Right cardiac atrium (tissue), 5 donors: Measurements from ENCODE around the gene JUN. TPM values are rescaled to one million over a fixed set of nuclear protein-coding genes. Genes with fewer than 3 reads are reported as not detected.

Experiments used
- ATAC-seq, 2 donors: fragments of 200-7000 bp; cut with Tn5 transposase; one replicate each; pipeline versions ENCODE4 v1.8.0 to v1.9.1; 2020; ENCODE audit warnings: moderate library complexity in 2 of 2, mild to moderate bottlenecking in 1 of 2
- DNase-seq, 3 donors: peaks; one replicate each; pipeline ENCODE4 v3.0.0-alpha.2; 2020
- H3K27ac ChIP-seq: one replicate; pipeline ENCODE4 v1.5.1; 2013; ENCODE audit warnings: mild to moderate bottlenecking, low read length, control low read depth, moderate library complexity
- H3K27me3 ChIP-seq: one replicate; pipeline ENCODE4 v1.6.1; 2013; ENCODE audit not compliant: control insufficient read depth, insufficient read depth
- H3K4me1 ChIP-seq: one replicate; pipeline ENCODE4 v1.6.1; 2013; ENCODE audit warnings: low read length; ENCODE audit not compliant: control insufficient read depth, insufficient read depth
- H3K4me3 ChIP-seq: one replicate; pipeline ENCODE4 v1.5.1; 2013; ENCODE audit warnings: low read length, control low read depth
- H3K9me3 ChIP-seq: one replicate; pipeline ENCODE4 v1.6.1; 2013; ENCODE audit warnings: low read length; ENCODE audit not compliant: control insufficient read depth
- WGBS: extraction: QIAGEN DNeasy Blood & Tissue Kit; methylation state at CpG from one replicate; pipeline ENCODE4 v1.1.7; 2013; 5-methylcytosine and 5-hydroxymethylcytosine counted together
- intact Hi-C, 4 donors: fragments of 100-400 bp; cut with DNase I; formaldehyde crosslinking; loops; one replicate each; pipeline versions ENCODE4 v1.11.0 to v1.14.0; 2022 to 2023
- polyA plus RNA-seq: library from polyadenylated mRNA; stranded (reverse); fragments of 200-250 nt; gene quantifications from one replicate; pipeline ENCODE4 v1.2.3, GENCODE V29; 2013
- total RNA-seq, 4 donors: library from RNA; stranded (reverse); fragmentation: NEBNext Ultra II Directional; extraction: Animal tissue kit (Norgen Biotek cat#: 25700); gene quantifications; one replicate each; pipeline ENCODE4 v1.2.1, GENCODE V29; 2021
- donor health status: healthy with polysubstance abuse.
- donor health status: DM: no; HTN: yes; CAD: no.
- donor health status: DM: no; HTN: no; CAD: no.
- donor health status: DM: no; HTN: yes; CAD: no; lungs with severe emphysema.
- donor health status: DM: yes; HTN: yes; CAD: no.

The JUN gene
- total and polyA plus RNA-seq, 5 donors, result 41.1 to 211 (median 51.8) TPM

DNA sequence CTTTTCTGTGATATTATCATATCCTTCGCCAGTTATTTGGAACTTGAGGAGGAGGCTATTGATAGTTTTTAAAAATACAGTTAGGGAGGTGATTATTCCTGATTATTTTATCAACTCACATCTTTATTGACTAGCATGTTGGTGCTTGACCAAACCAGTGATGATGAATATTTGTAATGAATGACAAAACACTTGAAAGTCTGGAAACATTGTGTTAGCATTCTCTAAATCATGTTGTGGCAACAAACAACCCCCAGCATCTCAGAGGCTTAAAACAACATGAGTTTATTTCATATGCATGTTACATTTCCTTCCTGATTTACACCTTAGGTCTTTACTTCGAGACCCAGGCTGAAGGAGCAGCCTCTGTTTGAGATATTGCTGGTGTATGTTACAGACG is 10.7 kb upstream of the JUN start:
- DNase-seq (no peak), ATAC-seq (no peak)
- intact Hi-C loops, result loop anchor here in 1 of 4 donors (10.0 kb wide), 1 partner anchor 500 kb away; the partner anchor contains the start of gene FGGY
- Histone ChIP-seq H3K4me3 (no peak overlapping the region), H3K4me1 (peaks cover 4% of the 10 kb centered on the region), H3K27me3 (no peaks in the 10 kb centered on the region), H3K9me3 (no peaks in the 10 kb centered on the region), H3K27ac (no peak overlapping the region)
- WGBS, result 92% methylated on average over 3 of the region's 3 CpGs

DNA sequence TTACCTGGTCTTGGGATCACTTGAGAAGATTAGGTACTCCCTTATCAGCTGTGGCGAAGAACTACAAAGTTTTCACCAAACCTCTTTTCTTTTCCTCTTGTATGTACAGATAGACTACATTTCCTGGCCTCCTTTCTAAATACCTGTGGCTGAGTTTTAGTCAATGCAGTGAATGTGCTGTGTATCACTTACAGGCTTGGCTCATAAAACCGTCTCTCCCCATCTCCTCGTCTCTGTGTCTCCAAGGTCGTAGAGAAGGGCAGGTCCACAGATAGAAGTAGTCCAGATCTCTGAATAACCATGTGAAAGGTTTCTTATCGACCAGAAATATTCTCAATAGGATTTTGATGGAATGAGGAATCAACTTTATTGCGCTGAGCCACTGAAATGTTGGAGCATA is 9.0 kb upstream of the JUN start:
- no peak overlapping the region for H3K4me3 ChIP-seq
- H3K27me3 ChIP-seq, result no peaks in the 10 kb centered on the region
- H3K27ac ChIP-seq, result no peak overlapping the region
- H3K9me3 ChIP-seq, result no peaks in the 10 kb centered on the region
- peaks cover 4% of the 10 kb centered on the region for H3K4me1 ChIP-seq
- no peak for ATAC-seq
- no peak for DNase-seq
- 78% methylated on average over 6 of the region's 6 CpGs for WGBS
- intact Hi-C loops, result loop anchor here in 1 of 4 donors (10.0 kb wide), 1 partner anchor 502 kb away; the partner anchor contains the start of gene FGGY

DNA sequence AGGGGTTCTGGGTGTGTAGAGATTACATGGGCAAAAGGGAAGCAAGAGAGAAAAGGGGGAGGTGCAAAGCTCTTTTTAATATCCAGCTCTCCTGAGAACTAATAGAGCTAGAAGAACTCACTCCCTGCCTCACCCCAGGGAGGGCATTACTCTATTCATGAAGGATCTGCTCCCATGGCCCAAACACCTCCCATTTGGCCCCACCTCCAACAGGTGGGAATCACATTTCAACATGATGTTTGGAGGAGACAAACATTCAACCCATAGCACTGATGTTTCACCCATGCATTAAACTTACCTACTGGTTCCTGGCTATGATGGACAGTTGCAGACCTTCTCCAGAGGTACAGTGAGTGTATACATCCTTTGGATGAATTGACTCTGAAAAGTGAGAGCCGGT is 7.3 kb upstream of the JUN start:
- 97% methylated on average over 1 of the region's 1 CpG for WGBS
- Histone ChIP-seq H3K9me3 (no peaks in the 10 kb centered on the region), H3K4me3 (no peak overlapping the region), H3K27ac (no peak overlapping the region), H3K27me3 (no peaks in the 10 kb centered on the region), H3K4me1 (peaks cover 4% of the 10 kb centered on the region)
- DNase-seq, result no peak
- intact Hi-C loops, result loop anchor here in 1 of 4 donors (10.0 kb wide), 1 partner anchor 504 kb away; the partner anchor contains the start of gene FGGY
- no peak for ATAC-seq

DNA sequence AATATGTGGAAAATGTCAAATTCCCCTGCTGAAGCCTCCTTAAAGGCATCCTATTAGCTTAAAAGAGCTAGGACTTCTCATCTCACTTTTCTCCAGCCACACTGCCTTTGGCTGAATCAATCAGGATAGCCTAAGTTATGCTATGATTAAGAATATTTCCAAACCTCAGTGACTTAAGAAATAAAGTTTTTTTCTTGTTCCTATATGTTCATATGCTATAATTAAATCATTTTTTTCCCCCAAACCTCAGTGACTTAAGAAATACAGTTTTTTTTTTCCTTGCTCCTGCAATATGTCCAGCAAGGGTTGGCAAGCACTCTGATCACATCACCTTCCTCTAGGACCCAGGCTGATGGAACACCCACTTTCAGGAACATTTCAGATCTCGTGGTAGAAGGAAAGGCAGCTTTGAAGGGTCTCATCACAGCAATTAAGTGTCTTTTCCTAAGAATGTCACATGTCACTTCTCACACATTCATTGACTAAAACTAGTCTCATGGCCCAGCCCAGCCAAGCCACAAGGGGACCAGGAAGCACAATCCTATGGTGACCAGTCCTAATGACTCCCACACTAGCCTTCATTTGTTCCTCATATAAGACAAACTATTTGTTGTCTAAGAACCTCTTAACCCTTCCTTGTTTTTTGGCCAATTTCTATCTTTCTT is 6.3 kb upstream of the JUN start:
- no peak for DNase-seq
- no peak for ATAC-seq
- H3K27me3 ChIP-seq, result no peaks in the 10 kb centered on the region
- no peak overlapping the region for H3K4me3 ChIP-seq
- H3K9me3 ChIP-seq, result no peaks in the 10 kb centered on the region
- intact Hi-C loops, result loop anchor here (5.0 to 10.0 kb wide), 9 partner anchors 97 to 915 kb away; partner anchors contain the start of gene FGGY (in 3 of the 4)
- peaks cover 2% of the 10 kb centered on the region for H3K4me1 ChIP-seq
- 67% methylated on average over 1 of the region's 1 CpG for WGBS
- H3K27ac ChIP-seq, result no peak overlapping the region

DNA sequence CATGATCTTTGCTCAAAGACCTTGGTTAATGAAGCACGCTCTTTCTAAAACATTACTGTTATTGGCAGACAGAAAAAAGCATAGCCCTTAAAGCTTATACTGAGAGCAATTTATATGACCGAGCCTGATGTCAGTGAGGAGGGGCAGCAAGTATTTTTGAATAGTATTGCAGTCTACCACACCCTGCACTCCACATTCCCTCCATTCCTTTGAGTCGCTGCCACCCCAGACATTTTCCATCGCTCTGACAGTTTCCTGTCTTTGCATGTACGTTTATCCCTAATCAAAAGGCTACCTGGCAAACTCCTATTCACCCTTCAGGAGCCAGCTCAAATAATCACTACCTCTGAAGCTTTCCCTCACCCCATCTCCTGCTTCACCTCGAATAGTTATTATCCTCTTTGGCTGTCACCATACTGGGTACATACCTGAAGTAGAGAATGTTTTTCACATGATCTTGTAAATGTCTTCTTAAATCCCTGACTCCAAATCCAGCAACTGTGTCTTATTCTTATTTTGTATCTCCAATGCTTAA is 5.5 kb upstream of the JUN start:
- Histone ChIP-seq H3K4me3 (no peak overlapping the region), H3K27me3 (no peaks in the 10 kb centered on the region), H3K9me3 (no peaks in the 10 kb centered on the region), H3K27ac (no peak overlapping the region), H3K4me1 (no peaks in the 10 kb centered on the region)
- intact Hi-C loops, result loop anchor here in 3 of 4 donors (5.0 to 10.0 kb wide), 9 partner anchors 98 to 915 kb away; partner anchors contain the start of gene FGGY (in 2 of the 3)
- no peak for DNase-seq
- ATAC-seq, result no peak
- WGBS, result 75% methylated on average over 6 of the region's 6 CpGs

DNA sequence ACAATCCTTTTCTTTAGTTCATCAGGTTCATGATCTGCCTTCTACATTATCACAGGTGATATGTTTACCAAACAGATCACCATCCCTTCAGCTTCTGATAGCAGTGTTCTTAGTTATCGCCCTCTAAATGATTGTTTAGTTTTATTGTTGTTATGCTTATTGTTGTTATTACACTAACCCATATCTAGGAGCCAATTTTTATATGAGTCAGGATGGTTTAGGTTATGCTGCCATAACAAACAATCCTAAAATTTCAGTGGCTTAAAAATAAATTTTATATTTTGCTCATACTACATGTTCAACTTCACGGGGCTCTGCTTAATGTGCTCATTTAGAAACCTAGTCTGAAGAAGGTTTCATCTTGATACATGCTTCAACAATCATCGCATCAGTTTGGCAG is 4.4 kb upstream of the JUN start:
- Histone ChIP-seq H3K27ac (no peak overlapping the region), H3K4me3 (no peak overlapping the region), H3K4me1 (no peaks in the 10 kb centered on the region), H3K9me3 (no peaks in the 10 kb centered on the region), H3K27me3 (no peaks in the 10 kb centered on the region)
- ATAC-seq (no peak), DNase-seq (no peak)
- intact Hi-C loops, result loop anchor here in 3 of 4 donors (5.0 to 10.0 kb wide), 9 partner anchors 99 to 917 kb away; partner anchors contain the start of gene FGGY (in 2 of the 3)
- WGBS, result 97% methylated on average over 3 of the region's 3 CpGs

DNA sequence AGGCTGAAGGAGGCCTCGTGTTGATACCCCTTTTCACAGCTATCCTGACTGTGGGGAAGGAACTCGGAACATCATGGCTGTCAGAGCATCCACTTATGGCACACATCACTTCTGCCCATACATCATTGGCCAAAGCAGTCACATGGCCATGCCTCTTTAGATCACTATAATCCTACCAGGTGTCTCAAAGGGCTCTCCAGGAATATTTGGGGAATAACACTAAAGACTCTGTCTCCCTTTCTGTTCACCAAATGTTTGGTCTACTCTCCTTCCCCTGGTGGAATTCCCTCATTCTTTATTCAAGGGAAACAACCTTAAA is 3.0 kb upstream of the JUN start:
- Histone ChIP-seq H3K9me3 (no peaks in the 10 kb centered on the region), H3K4me1 (no peaks in the 10 kb centered on the region), H3K4me3 (no peak overlapping the region), H3K27ac (no peak overlapping the region), H3K27me3 (no peaks in the 10 kb centered on the region)
- intact Hi-C loops, result loop anchor here in 3 of 4 donors (5.0 to 10.0 kb wide), 9 partner anchors 100 to 918 kb away; partner anchors contain the start of gene FGGY (in 2 of the 3)
- DNase-seq, result no peak
- WGBS, result 88% methylated on average over 2 of the region's 2 CpGs
- ATAC-seq, result no peak

DNA sequence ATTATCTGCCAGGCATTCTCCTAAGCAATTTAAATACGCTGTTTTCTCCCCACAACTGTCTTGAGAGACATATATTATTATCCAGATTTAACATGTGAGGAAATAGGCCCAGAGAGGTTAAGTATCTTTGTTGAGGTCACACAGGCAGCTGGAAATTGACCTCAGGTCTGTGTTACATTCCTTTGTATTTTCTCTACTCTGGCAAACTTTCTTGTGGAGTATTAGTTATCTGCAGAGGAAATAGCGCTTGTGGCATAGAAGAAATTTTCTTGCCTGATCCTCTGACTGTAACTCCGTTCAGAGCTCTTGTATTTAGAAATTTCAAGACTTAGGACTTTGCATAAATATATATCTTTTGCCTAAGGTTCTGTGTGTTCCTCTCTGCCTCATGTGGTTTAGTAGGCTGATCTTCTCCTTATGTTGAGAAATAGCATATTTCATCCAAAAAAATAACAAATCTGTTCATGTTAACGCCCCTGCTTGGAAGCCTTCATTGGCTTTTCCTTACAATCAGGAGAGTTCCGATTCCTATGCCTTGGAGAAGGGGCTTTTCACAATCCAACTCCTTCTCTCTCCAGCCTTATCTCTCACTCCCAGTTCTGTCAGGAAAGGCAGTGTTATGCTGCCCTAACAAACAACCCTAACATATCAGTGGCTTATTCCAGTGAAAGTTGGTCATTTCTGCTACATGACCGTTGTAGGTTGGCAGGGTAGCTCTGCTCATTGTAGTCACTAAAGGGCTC is 2.5 kb upstream of the JUN start:
- no peak overlapping the region for H3K27ac ChIP-seq
- no peak overlapping the region for H3K4me3 ChIP-seq
- ATAC-seq (no peak), DNase-seq (no peak)
- H3K9me3 ChIP-seq, result no peaks in the 10 kb centered on the region
- no peaks in the 10 kb centered on the region for H3K4me1 ChIP-seq
- intact Hi-C loops, result loop anchor here in 3 of 4 donors (5.0 to 10.0 kb wide), 9 partner anchors 101 to 918 kb away; partner anchors contain the start of gene FGGY (in 2 of the 3)
- 67% methylated on average over 6 of the region's 6 CpGs for WGBS
- H3K27me3 ChIP-seq, result no peaks in the 10 kb centered on the region

DNA sequence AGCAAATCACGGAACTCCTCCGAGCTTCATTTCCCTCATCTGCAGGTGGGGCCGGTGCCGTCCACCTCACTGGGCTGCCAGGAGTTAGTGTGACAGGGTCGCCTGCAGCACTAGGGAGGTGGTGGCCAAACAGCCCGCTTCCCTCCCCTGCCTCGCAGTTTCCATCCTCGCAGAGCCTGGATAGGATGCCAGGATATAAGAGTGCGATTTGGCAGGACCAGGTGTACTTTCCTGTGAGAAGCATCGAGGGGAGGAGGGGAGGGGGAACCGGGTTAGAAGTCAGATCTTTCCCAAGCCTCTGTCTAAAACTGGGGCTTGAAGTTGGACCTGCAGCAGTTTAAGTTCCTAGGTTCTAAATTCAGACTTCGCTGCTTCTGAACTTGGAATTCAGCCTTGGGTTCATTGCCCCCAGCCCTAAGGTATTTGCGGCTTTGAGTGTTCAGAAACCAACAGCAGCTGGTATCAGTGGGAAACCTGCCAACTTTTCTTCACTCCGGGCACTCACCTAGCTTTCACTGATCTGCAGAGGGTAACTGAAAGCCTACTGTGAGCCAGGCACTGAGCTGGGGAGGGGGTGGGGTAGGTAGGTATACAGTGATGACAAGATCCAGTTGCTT is 1.7 kb upstream of the JUN start:
- 3% methylated on average over 14 of the region's 14 CpGs for WGBS
- Histone ChIP-seq H3K9me3 (no peaks in the 10 kb centered on the region), H3K4me1 (no peaks in the 10 kb centered on the region), H3K4me3 (peak overlapping the region; percentile 74), H3K27me3 (no peaks in the 10 kb centered on the region), H3K27ac (peak overlapping the region; percentile 98)
- intact Hi-C loops, result loop anchor here in 3 of 4 donors (2.0 to 10.0 kb wide), 10 partner anchors 29 to 919 kb away; partner anchors contain the start of gene FGGY (in 2 of the 3)
- ATAC-seq, result peak in 1 of 2 donors; percentile 0
- DNase-seq, result no peak

DNA sequence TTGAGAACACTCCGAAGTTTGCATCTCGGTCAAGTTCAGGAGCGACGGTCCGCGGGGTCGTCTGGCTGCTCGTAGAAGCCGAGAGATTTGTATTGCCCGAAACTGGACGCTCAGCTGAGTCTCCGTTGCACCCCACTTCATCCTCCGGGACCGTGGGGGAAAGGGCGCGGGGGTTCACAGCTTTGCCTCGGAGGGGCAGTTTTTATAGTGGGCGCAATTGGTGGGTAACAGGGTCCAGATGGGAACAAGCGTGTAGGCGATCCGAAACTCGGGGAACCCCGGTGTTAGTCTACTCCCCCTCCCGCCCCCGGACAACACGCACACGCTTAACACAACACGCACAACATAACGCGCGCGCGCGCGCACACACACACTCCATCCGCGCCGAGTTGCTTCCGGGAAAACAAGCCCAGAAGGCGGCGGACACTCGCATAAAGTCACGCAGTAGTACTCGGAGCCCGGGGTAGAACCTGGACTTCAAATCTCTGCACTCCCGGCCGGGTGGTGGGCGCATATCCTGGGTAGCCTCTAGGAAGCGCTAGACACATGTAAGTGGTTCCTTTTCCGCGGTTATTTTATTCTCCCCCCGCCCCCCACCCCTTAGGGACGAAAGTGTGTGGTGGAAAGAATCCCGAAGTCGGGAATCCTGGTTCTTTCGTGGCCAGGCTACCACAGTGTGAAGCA is 1.1 kb upstream of the JUN start:
- no peaks in the 10 kb centered on the region for H3K4me1 ChIP-seq
- no peaks in the 10 kb centered on the region for H3K27me3 ChIP-seq
- intact Hi-C loops, result loop anchor here in 3 of 4 donors (2.0 to 10.0 kb wide), 12 partner anchors 30 to 920 kb away; partner anchors contain the start of gene FGGY (in 3 of the 3)
- ATAC-seq (peak; percentile 27 to 55), DNase-seq (peak; percentile 91 to 96 (median 95))
- H3K27ac ChIP-seq, result peak overlapping the region; percentile 98
- under 1% methylated on average over 56 of the region's 56 CpGs for WGBS
- H3K4me3 ChIP-seq, result peak overlapping the region; percentile 74
- no peaks in the 10 kb centered on the region for H3K9me3 ChIP-seq
